GM21576 (cell line): ENCODE data around the gene CEP164.

Experiments
- ATAC-seq: cut with Tn5 transposase; IDR thresholded peaks from one replicate; pipeline ENCODE4 v1.9.1; 2021; ENCODE audit warnings: mild to moderate bottlenecking, moderate library complexity; ENCODE audit not compliant: unreplicated experiment

Gene CEP164

GRCh38 chr11:117457835-117458234 lies 130.2 kb downstream of the CEP164 start:
- no peak for ATAC-seq

GRCh38 chr11:117458275-117459122 lies 130.8 kb downstream of the CEP164 start:
- no peak for ATAC-seq

GRCh38 chr11:117459123-117459978 lies 131.7 kb downstream of the CEP164 start:
- ATAC-seq, result no peak

- no peak for ATAC-seq
Measured at GRCh38 chr11:117459979-117460300, 132.3 kb downstream of the CEP164 start.

GRCh38 chr11:117461396-117462182 lies 133.9 kb downstream of the CEP164 start:
- no peak for ATAC-seq

GRCh38 chr11:117462183-117462863 lies 134.7 kb downstream of the CEP164 start:
- ATAC-seq, result no peak

- ATAC-seq, result no peak
Measured at GRCh38 chr11:117462864-117463247, 135.2 kb downstream of the CEP164 start.
